Hematopoietic multipotent progenitor cell treated with erythropoietin and hydrocortisone succinate and interleukin-3 and kit ligand, for 6 days (in vitro differentiated cells): Measurements from ENCODE around the gene IL21R.
"Not testable (repeated sequence)": the region's sequence is repeated elsewhere in the genome, so short reads cannot be mapped to it uniquely, and the experiment has no call there.

Experiments
- DNase-seq: peaks from one replicate; pipeline ENCODE4 v3.0.0-alpha.2; 2015

Gene IL21R

GRCh38 chr16:27428026-27428785 lies 26.2 kb downstream of the IL21R start:
- DNase-seq = peak; percentile 52

- DNase-seq = no peak
These were observed 27.4 kb downstream of the IL21R start for GRCh38 chr16:27429330-27429871.

- no peak for DNase-seq
These were observed 28.0 kb downstream of the IL21R start for GRCh38 chr16:27429981-27430441.

GRCh38 chr16:27430512-27430911 lies 28.5 kb downstream of the IL21R start:
- DNase-seq = no peak

DNA sequence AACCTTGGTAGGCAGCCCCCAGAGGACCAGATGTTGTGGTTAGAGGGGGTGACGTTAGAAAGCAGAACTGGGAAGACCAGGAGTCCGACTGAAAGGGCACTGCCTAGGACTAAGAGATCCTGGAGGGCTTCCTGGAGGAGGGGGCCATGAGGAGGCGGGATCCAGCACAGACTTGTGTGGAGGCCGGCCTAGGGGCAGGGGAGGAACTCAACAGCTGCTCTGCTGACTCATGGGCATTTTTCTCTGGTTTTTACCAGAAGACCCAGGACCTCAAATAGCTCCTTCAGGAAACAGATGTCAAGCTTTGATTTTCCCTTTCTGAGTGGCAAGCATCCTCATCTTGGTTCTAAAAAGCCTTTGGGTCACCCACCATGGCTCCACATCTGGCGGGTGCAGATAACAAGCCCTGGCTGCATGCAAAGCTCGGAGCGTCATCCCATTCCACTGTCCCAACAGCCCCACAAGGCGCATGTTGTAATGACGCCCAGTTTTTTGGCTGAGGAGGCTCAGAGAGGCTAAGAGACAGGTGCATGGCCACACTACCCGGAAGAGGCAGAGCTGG lies 29.0 kb downstream of the IL21R start:
- DNase-seq = peak; percentile 95

GRCh38 chr16:27431773-27432532 lies 30.0 kb downstream of the IL21R start:
- DNase-seq = peak; percentile 35

DNA sequence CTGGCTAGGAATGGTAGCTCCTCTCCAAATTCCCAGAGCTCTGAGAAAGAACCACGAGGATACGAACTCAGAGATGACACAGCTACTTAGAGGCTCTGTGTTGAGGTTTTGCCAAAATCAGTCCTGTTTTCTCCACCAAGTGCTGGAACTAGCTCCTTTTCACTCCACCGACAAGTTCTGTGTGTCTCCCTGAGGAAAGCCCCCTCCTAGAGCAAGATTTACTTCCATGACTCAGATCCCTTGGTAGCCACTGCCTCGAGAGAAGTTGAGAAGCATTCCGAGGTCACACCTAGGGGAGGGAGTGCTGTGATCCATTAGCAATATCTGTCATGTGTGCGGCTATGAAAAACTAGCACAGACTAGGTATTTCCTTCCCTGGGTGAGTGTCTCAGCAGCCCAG lies 30.6 kb downstream of the IL21R start:
- DNase-seq = no peak

DNA sequence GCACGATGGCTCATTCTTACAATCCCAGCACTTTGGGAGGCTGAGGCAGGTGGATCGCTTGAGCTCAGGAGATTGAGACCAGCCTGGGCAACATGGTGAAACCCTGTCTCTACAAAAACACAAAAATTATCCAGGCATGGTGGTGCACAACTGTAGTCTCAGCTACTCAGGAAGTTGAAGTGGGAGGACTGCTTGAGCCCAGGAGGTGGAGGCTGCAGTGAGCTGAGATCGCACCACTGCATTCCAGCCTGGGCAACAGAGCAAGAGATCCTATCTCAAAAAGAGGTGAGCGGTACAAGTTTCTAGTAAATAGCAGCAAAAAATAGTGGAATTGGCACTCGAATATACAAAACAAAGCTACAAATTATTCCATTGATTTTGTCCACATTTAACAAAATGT lies 31.2 kb downstream of the IL21R start:
- DNase-seq = not testable (repeated sequence)

DNA sequence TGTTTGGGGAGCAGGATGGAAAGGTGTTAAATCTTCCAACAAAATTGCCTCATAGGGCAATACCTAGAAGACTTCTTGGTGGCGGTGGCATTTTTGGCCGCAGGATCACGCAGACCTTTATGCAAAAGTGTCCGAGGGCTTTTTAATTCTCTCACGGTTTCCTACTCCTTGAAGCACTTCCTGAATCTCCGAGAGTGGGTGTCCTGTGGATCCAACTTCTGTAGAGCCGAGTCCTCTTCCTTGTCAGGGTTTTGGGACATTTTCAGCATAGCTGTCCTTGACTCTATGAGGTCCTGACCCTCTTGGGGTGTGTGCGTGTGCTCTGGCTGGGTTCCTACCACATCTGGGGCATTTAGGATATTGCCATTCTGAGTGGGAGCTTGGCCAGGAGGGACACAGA lies 31.7 kb downstream of the IL21R start:
- DNase-seq = no peak

- no peak for DNase-seq
These were observed 32.4 kb downstream of the IL21R start for GRCh38 chr16:27434141-27435051.

GRCh38 chr16:27435146-27435545 lies 33.2 kb downstream of the IL21R start:
- DNase-seq = not testable (repeated sequence)

DNA sequence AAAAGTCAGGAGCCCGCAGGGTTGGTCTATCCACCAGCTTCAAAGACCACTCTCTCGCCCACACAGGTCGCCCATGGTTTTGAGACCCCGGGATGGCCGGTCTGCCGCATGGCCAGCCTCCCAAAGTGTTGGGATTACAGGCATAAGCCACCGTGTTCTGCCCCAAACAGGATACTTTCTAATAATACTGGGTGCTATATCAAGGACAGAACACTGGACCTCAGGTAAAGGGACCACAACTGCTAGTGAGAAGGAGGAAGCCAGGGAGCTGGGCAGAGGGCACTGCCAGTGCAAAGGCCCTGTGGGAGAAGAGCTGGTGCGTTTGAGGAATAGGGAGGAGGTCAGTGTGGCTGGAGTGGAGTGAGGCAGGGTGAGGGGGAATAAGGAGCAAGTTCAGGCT lies 34.1 kb downstream of the IL21R start:
- DNase-seq = no peak

DNA sequence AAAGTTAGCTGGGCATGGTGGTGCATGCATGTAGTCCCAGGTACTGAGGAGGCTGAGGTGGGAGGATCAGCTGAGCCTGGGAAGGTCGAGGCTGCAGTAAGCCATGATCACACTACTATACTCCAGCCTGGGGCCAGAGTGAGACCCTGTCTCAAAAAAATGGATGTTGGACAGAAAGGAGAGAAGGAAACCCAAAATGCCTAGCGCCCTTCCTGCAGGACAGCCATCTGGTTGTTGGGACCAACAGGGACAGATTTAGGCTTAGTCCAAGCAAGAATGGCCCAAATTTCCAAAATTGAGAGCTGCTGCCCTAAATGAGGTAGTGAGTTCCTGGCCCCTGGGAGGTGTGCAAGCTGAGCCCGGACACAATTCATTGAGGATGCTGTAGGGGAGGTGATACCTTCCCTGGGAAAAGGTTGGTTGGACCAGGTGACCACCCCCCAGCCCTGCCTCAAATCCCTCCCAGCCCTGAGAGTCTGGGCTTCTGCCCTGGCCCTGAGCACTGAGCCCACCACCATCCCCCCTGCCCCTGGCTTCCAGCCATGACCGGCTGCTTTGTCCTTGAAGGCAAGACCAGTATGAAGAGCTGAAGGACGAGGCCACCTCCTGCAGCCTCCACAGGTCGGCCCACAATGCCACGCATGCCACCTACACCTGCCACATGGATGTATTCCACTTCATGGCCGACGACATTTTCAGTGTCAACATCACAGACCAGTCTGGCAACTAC lies 35.1 kb downstream of the IL21R start:
- DNase-seq = no peak

DNA sequence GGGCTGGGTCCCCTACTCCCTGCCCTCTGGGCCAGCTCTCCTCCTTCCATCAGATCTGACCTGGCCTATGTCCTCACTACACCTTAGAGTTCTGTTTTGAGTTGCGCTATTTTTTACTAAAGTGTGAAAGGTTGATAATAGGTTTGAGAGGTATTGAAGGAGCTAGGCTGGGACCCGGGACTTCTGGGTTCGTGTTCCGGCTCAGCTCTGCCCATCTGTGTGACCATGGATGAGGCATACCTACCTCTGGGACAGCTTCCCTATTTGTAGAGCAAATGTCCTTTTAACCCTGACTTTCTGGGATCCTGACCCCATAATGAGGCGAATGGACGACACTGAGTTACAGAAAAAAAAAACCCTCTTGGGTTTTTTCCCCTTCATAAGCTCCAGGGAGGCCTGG lies 36.0 kb downstream of the IL21R start:
- no peak for DNase-seq

DNA sequence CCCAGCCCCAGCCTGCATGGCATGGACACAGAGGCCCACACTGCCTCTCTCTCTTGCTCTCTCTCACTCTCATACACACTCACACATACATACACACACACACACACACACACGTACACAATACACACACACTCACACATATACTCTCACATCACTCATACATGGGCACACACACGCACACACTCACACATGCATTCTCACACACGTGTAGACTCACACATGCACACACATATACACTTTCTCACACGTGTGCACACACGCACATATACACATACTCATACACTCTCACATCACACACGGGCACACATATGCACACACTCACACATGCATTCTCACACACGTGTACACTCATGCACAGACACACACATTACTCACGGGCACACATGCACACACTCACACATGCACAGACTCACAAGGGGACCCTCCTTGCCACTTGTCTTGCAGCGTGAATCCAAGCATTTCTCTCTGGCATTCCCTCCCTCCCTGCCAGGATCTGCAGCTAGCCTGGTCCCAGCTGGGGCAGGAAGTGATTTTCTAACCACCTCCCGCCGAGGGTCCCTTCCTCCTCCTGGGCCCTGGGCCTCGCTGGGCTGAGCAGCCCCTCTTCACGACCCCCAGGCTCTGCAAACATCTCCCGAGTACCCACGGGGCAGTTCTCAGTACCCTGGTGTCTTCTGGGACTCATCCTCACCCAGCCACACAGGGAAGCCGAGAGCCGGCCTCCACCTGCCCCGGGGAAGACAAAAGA lies 37.5 kb downstream of the IL21R start:
- no peak for DNase-seq

- DNase-seq = no peak
These were observed 39.3 kb downstream of the IL21R start for GRCh38 chr16:27441276-27441675.

- DNase-seq = no peak
These were observed 40.0 kb downstream of the IL21R start for GRCh38 chr16:27441998-27442397.

DNA sequence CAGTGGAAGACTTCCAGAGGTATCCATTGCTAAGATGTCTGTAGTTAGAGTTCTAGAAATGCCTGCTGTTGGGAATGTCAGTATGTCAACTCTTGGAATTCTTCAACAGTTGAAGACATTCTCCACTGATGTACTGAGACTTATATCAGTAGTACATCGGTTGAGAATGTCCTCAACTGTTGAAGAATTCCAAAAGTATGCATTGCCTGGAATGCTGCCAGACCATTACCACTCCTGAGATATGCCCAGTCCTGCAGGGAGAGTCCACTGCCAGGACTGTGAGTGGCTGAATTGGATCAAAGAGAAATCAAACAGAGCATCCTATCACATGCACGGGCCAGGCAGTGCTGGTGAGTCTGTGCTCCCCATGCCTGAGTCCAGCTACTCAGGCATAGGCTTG lies 42.0 kb downstream of the IL21R start:
- no peak for DNase-seq

DNA sequence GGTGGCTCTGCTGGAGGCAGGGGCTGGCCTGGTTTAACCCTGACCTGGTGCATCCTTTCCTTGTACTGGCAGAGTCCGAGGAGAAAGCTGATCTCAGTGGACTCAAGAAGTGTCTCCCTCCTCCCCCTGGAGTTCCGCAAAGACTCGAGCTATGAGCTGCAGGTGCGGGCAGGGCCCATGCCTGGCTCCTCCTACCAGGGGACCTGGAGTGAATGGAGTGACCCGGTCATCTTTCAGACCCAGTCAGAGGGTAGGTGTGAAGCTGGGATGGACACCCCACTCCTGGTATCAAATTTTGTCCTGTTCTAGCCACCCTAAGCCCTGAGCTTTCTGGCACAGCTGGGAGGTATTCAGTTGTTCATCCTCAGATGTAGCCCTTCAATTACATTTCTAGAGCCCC lies 42.5 kb downstream of the IL21R start:
- no peak for DNase-seq

DNA sequence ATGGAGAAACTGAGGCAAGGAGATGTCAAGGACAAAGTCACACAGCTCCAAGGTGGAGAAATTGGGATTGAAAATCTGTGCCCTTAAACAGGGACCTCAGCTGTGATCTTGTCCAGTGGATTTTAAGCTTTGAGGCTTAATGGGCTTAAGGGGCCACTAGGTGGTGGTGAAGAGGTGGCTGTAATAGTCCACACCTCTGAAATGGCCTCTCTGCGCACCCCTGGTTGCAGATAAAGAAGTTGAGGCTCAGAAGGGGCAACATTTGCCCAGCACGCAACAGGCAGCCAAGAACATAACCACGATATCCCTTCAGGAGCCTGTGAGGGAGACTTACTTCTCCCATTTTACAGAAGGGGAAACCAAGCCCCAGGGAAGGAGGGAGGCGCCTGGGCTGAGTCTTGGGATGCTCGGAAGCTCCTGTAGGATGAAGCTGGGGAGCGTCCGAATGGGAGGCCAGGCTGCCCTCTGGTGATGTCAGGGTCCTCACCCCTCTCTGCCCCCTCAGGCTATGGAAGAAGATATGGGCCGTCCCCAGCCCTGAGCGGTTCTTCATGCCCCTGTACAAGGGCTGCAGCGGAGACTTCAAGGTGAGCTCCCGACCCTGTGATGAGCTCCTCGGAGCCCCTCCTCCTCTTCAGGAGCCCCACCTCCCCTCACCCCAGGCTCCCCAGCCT lies 43.7 kb downstream of the IL21R start:
- no peak for DNase-seq

- no peak for DNase-seq
These were observed 44.7 kb downstream of the IL21R start for GRCh38 chr16:27446721-27447120.
